ENCODE data around the gene REPS2. TPM values are rescaled to one million over a fixed set of nuclear protein-coding genes. Genes with fewer than 3 reads are reported as not detected.

REPS2 gene
- total RNA-seq, 1 donor from 2014 or later: 4.1 TPM

DNA sequence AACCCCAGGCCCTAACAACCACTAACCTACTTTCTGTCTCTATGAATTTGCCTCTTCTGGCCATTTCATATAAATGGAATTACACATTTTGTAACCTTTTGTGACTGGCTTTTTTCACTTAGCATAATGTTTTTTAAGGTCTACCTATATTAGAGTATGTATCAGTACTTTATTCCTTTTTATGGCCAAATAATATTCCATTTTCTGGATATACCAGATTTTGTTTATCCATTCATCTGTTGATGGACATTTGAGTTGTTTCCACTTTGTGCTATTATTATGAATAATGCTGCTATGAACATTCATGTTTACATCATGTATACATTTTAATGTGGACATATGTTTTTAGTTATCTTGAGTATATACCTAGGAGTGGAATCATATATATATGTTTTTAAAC lies 35.5 kb downstream of the REPS2 start:
- Mint-ChIP-seq H3K4me3 (no peak overlapping the region), H3K4me1 (peaks cover 23% of the 10 kb centered on the region), H3K36me3 (no peaks in the 10 kb centered on the region), H3K27me3 (ENCODE audit: insufficient read depth, low read depth) (no peaks in the 10 kb centered on the region), H3K27ac (no peak overlapping the region), H3K9me3 (peaks cover 2% of the 10 kb centered on the region)
- no peak overlapping the region for H3K4me3 ChIP-seq
- TF ChIP-seq, protein P1, sequence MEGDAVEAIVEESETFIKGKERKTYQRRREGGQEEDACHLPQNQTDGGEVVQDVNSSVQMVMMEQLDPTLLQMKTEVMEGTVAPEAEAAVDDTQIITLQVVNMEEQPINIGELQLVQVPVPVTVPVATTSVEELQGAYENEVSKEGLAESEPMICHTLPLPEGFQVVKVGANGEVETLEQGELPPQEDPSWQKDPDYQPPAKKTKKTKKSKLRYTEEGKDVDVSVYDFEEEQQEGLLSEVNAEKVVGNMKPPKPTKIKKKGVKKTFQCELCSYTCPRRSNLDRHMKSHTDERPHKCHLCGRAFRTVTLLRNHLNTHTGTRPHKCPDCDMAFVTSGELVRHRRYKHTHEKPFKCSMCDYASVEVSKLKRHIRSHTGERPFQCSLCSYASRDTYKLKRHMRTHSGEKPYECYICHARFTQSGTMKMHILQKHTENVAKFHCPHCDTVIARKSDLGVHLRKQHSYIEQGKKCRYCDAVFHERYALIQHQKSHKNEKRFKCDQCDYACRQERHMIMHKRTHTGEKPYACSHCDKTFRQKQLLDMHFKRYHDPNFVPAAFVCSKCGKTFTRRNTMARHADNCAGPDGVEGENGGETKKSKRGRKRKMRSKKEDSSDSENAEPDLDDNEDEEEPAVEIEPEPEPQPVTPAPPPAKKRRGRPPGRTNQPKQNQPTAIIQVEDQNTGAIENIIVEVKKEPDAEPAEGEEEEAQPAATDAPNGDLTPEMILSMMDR (IDR thresholded peaks at IDR 0.05): no peak
- TF ChIP-seq EZH2 (IDR thresholded peaks at IDR 0.05) (no peak), EZH2phosphoT487 (IDR thresholded peaks at IDR 0.05) (no peak)
- no peaks in the 10 kb centered on the region for H3F3A ChIP-seq (ENCODE audit: low read depth)
- H3K4me1 ChIP-seq: no peaks in the 10 kb centered on the region
- H3K9me3 ChIP-seq (ENCODE audit: low read depth): peaks cover 5% of the 10 kb centered on the region
- no peak overlapping the region for H3K27ac ChIP-seq
- no peaks in the 10 kb centered on the region for H3K36me3 ChIP-seq
- H4K20me1 ChIP-seq (ENCODE audit: low read depth): no peaks in the 10 kb centered on the region
- no peak overlapping the region for H3K9ac ChIP-seq
- H3K27me3 ChIP-seq: no peaks in the 10 kb centered on the region
- H2AFZ ChIP-seq (replicated peaks): no peak overlapping the region
- no peak for DNase-seq (ENCODE audit: low spot score)
- no peaks in the 10 kb centered on the region for H3K79me2 ChIP-seq (ENCODE audit: low read depth)
- no peak overlapping the region for H3K4me2 ChIP-seq

DNA sequence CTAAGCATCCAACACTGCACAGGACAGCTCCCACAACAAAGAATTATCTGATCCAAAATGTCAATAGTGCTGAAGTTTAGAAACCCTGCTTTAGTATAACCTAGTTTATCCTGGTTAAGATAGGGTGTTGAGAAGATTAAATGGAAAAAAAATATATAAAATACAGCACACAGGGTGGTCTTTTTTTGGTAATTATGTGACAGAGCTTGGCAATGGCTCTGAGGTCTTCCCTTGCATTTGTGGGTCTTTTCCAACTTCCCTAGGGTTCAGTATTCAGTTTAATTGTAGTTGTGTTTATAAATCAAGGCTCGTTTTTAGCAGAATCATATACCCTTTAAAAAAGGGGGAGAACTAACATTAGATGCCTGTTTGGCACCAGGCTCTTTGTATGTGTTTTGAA lies 36.6 kb downstream of the REPS2 start:
- Mint-ChIP-seq H3K36me3 (no peaks in the 10 kb centered on the region), H3K9me3 (peaks cover 3% of the 10 kb centered on the region), H3K4me3 (no peak overlapping the region), H3K27me3 (ENCODE audit: insufficient read depth, low read depth) (no peaks in the 10 kb centered on the region), H3K4me1 (peaks cover 23% of the 10 kb centered on the region), H3K27ac (no peak overlapping the region)
- Histone ChIP-seq H3K79me2 (ENCODE audit: low read depth) (no peaks in the 10 kb centered on the region), H3K9me3 (ENCODE audit: low read depth) (peaks cover 6% of the 10 kb centered on the region), H3K27me3 (no peaks in the 10 kb centered on the region), H3K4me1 (no peaks in the 10 kb centered on the region), H4K20me1 (ENCODE audit: low read depth) (no peaks in the 10 kb centered on the region), H3K27ac (no peak overlapping the region), H3K9ac (no peak overlapping the region), H3K4me2 (no peak overlapping the region), H3K36me3 (no peaks in the 10 kb centered on the region), H3K4me3 (no peak overlapping the region), H2AFZ (replicated peaks) (no peak overlapping the region), H3F3A (ENCODE audit: low read depth) (no peaks in the 10 kb centered on the region)
- no peak for DNase-seq (ENCODE audit: low spot score)
- TF ChIP-seq EZH2 (IDR thresholded peaks at IDR 0.05) (no peak), EZH2phosphoT487 (IDR thresholded peaks at IDR 0.05) (no peak)
- TF ChIP-seq, protein P1 (IDR thresholded peaks at IDR 0.05): no peak

DNA sequence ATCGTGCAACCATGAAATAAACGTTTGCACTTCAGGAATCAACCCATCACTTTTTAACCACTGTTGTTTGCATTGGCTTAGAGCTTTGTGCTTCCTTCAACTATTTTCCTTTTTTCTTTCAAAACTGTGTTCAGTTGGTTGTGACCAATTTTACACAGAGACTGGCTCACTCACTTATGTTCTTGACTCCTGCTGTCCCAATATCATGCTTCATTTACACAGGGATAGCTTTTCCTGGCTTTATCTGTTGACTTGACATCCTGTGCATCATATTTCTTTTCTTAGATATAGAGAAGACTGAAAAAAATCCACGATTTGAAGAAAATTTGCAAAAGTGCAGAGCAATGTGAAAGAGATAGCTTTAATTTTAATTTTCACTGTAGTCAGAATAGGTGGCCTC lies 38.8 kb downstream of the REPS2 start:
- Histone ChIP-seq H3K4me2 (no peak overlapping the region), H3K36me3 (no peaks in the 10 kb centered on the region), H3K4me3 (no peak overlapping the region), H3K27me3 (no peaks in the 10 kb centered on the region), H3K79me2 (ENCODE audit: low read depth) (no peaks in the 10 kb centered on the region), H3K27ac (no peak overlapping the region), H3K9me3 (ENCODE audit: low read depth) (peaks cover 10% of the 10 kb centered on the region), H3F3A (ENCODE audit: low read depth) (no peaks in the 10 kb centered on the region), H3K9ac (no peak overlapping the region), H4K20me1 (ENCODE audit: low read depth) (no peaks in the 10 kb centered on the region), H2AFZ (replicated peaks) (no peak overlapping the region), H3K4me1 (no peaks in the 10 kb centered on the region)
- TF ChIP-seq EZH2phosphoT487 (IDR thresholded peaks at IDR 0.05) (no peak), EZH2 (IDR thresholded peaks at IDR 0.05) (no peak)
- TF ChIP-seq, protein P1 (IDR thresholded peaks at IDR 0.05): no peak
- no peak for DNase-seq (ENCODE audit: low spot score)
- no peak overlapping the region for H3K4me3 Mint-ChIP-seq
- H3K4me1 Mint-ChIP-seq: peaks cover 20% of the 10 kb centered on the region
- H3K36me3 Mint-ChIP-seq: no peaks in the 10 kb centered on the region
- H3K27me3 Mint-ChIP-seq (ENCODE audit: insufficient read depth, low read depth): peaks cover 2% of the 10 kb centered on the region
- H3K9me3 Mint-ChIP-seq: peaks cover 6% of the 10 kb centered on the region
- H3K27ac Mint-ChIP-seq: no peak overlapping the region
